A673 (cell line): ENCODE results near the gene GSTP1.
"Not testable (repeated sequence)": the region's sequence is repeated elsewhere in the genome, so short reads cannot be mapped to it uniquely, and the experiment has no call there.

ENCODE experiments used
- EZH2 ChIP-seq: fragments of 200-600 bp; sonication (generic); IDR thresholded peaks from 2 replicates; pipeline ENCODE4 v1.6.1; 2017; ENCODE audit warnings: borderline replicate concordance, low read depth, mild to moderate bottlenecking, mixed read lengths, antibody characterized with exemption, low read length; ENCODE audit not compliant: poor library complexity, severe bottlenecking
- TF ChIP-seq, protein P1 (sequence below): fragments of 300-800, 200-600 bp; sonication (generic); conservative IDR thresholded peaks from 2 replicates; pipeline ENCODE4 v1.5.1; 2017; ENCODE audit warnings: low read depth, mild to moderate bottlenecking, antibody characterized with exemption, low read length, moderate library complexity, mixed read lengths

DNA sequence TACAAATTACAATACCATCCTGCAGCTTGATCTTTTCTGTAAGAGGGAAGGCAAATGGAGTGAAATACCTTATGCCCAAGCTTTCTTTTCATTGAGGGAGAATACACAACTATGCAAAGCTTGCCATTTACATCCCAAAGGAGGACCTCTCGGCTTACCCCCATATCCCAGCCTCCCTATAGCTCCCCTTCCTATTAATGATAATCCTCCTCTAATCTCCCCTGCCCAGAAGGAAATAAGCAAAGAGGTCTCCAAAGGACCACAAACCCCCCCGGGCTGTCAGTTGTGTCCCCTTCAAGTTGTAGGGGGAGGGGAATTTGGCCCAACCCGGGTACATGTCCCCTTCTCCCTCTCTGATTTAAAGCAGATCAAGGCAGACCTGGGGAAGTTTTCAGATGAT, 38.3 kb downstream of the GSTP1 start:
- TF ChIP-seq, protein P1, sequence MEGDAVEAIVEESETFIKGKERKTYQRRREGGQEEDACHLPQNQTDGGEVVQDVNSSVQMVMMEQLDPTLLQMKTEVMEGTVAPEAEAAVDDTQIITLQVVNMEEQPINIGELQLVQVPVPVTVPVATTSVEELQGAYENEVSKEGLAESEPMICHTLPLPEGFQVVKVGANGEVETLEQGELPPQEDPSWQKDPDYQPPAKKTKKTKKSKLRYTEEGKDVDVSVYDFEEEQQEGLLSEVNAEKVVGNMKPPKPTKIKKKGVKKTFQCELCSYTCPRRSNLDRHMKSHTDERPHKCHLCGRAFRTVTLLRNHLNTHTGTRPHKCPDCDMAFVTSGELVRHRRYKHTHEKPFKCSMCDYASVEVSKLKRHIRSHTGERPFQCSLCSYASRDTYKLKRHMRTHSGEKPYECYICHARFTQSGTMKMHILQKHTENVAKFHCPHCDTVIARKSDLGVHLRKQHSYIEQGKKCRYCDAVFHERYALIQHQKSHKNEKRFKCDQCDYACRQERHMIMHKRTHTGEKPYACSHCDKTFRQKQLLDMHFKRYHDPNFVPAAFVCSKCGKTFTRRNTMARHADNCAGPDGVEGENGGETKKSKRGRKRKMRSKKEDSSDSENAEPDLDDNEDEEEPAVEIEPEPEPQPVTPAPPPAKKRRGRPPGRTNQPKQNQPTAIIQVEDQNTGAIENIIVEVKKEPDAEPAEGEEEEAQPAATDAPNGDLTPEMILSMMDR = not testable (repeated sequence)
- TF ChIP-seq EZH2 = not testable (repeated sequence)
